ENCODE results near the gene PF4V1.

- no peak for TF ChIP-seq CTCF (IDR thresholded peaks at IDR 0.05; ENCODE audit: insufficient read depth, low read depth, low read length)
- no peak for TF ChIP-seq EZH2 (IDR thresholded peaks at IDR 0.05; ENCODE audit: insufficient read depth, low read length)
Observed at GRCh38 chr4:73883306-73883705, 30.2 kb downstream of the PF4V1 start.
